HG02970 (cell line): ENCODE data around the gene GNG13.
"Not testable (repeated sequence)": the region's sequence is repeated elsewhere in the genome, so short reads cannot be mapped to it uniquely, and the experiment has no call there.

Experiments used
- ATAC-seq: cut with Tn5 transposase; IDR thresholded peaks from one replicate; pipeline ENCODE4 v1.9.1; 2021; ENCODE audit warnings: mild to moderate bottlenecking, moderate library complexity, moderate number of reproducible peaks; ENCODE audit not compliant: unreplicated experiment, low FRiP score

Gene GNG13, protein sequence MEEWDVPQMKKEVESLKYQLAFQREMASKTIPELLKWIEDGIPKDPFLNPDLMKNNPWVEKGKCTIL

DNA sequence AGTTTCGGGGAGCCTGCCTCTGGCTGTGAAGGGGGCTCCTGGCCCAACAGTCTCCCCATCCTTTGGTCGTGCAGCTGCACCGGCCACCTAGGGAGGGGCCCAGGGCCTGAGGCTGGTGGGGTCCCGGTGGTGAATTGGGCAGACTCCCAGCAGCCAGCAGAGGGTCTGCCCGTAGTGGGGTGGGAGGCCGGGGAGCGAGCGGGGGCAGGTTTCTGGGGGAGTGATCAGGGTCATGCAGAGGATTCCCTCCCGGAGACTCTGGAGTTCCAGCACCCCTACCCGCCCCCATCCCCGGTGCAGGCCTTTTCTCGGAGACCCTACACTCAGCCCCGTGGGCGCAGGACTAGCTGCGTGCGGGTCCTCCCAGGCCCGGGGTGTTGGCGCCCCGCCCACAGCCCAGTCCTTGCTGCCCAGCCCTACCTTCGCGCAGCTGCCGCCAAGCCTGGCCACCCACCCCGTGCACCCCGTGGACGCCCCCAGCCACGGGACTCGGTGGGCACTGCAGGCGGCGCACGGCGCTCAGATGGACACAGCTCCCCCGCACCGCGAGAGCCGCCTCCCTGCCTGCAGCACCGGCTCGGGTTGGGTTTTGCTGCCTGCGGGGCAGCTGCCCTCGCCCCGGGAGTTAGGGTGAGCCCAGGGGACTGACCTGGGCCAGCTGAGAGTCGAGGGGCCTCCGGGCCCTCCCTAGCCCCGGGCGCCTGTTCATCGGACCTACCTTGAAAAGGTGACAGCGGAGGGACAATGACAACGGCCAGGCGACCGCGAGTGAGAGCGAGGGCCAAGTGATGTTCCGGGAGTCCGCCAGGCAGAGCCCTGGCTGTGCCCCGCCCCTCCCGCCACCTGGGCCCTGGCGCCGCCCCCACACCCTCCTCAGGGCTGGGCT, at the start of gene GNG13:
GNG13 (minus strand) TSS at position 787 of the 886 bp plus-strand sequence. CDS start 1,657 bp downstream, outside the sequence.
- no peak for ATAC-seq

DNA sequence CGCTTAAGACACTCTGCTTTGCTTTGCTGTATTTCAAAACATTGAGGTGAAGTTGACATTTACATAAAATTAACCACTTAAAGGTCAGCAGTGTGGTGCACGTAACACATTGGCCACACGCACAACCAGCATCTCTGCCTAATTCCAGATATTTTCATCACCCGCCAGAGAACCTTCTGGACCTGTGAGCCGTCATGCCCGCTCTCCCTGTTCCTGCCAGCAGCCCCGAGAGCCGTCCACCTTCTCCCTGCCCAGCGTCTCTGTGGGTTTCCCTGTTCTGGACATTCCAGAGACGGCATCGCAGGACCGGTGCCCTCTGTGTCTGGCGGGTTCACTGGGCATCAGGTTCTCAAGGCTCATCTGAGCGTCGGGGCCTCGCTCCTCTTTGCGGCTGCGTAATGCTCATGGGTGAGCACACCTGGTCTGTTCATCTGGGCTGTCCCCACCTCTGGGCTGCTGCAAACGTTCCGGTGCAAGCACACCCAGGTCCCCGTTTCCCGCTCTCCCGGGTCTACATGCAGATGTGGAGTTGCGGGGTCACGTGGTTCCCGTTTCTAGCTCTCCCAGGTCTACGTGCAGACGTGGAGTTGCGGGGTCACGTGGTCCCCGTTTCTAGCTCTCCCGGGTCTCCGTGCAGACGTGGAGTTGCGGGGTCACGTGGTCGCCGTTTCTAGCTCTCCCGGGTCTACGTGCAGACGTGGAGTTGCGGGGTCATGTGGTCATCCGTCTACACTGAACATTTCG, 48.1 kb upstream of the GNG13 start:
- no peak for ATAC-seq

DNA sequence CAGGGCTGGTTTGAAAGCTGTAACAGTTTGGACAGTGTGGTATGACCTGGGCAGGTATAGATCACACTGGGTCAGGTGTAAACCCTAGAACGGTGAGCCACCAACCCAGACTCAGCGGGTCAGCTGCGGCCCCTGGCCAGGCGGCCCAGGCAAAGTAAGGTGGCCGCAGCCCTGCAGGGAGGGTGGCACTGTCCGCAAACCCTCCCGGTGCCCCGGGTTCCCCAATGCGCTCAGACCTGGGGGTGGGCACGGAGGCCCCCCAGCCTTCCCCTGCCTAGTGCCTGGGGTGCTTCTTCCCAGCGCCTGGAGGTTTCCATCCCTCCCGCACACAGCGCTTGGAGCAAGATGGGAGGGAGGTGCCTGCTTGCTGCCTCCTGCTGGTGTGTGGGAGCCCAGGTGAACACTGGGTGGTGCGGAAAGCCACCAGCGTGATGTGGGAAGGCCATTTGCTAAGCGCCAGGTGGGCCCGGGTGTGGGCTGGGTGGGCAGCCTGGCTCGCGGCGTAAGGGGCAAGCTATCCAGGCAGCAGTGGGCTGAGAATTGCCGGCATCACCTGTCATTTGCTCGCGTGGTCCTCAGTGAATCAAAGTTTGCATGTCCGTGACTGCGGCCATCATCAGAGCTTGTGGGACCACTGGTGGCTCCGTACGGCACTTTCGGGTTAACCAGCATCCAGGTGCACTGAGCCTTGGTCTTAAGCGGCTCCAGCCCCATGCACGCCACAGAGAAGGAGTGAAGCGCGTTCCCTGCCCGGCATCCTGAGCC, 47.3 kb upstream of the GNG13 start:
- ATAC-seq = no peak

DNA sequence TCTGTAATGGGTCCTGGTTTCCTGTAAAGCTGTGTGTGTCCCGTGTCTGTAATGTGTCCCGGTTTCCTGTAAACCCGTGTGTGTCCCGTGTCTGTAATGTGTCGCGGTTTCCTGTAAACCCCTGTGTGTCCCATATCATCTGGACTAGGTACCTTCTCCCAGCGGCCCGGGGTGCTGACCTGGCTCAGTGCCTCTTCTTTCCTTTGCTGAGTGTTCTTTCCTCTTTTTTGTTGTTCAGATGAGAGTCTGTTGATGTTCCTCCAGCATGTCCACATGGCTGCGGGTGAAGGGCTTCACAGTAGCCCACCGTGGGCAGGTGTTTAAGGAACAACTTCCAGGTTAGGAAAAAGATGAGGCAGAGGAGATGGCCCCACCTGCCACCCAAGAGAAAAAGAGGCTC, 46.6 kb upstream of the GNG13 start:
- ATAC-seq = no peak

DNA sequence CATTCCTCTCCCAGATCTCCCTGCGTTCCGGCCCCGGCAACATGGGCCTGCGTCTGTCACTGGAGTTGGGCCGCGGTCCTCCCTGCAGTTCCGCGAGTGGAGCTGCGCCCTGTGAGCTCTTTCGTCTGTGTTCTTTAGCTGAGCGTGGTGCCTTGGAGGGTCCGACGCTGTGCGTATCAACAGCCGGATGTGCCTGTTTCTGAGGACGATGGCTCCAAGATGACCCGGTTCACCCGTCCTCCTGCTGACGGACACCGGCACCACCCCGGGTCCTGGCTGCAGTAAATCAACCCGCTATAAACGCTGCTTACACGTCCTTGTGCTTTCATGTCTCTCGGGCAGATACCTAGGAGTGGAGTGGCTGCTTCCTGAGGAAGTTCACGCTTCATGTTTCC, 44.8 kb upstream of the GNG13 start:
- ATAC-seq = no peak

DNA sequence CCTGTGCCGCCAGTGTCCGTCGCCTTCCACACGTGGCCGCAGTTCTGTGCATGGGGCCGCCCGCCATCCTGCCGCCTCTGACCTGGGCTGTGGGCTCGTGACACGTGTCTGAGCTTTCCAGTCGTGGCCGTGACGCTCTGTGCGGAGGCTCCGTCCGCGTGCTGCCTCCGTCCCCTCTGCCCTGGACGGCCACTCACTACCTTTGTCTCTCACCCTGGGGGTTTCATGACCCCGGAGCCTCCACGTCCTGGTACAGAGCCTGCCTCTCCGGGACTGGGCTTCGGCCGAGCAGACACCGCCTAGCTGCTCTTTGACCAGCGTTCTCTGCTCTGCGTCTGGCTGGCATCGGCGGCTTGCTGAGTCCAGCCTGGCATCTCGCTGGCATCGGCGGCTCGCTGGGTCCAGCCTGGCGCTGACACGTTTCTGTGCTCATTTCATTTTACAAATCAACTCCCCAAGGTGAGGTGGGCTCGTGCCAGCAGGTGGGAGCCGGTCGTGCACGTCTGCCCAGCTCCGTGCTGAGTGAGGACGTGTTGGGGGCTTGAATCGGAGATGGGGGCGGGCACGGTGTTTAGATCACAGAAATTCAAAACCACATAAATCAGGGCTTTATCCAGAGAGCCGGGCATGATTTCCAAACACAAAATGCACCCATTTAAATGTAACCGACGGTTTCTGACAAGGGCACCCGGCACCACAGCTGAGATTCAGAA, 44.3 kb upstream of the GNG13 start:
- no peak for ATAC-seq

DNA sequence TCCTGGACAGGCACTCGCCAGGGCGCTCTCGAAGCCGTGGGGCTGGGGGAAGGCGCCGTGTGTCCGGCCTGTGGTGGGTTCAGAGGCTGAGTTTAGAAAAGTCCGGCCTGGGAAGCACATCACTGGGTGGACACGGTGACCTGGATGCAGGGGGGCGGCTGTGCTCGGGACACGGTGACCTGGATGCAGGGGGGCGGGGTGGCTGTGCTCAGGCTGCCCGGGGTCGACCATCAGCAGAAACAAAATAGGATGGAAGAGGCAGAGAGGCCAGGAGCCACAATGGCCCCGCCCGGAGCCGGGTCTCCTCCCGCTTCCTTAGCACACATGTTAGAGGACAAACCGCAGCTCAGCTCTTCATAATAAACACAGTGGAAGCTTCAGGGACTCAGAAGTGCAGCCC, 43.2 kb upstream of the GNG13 start:
- ATAC-seq = no peak

DNA sequence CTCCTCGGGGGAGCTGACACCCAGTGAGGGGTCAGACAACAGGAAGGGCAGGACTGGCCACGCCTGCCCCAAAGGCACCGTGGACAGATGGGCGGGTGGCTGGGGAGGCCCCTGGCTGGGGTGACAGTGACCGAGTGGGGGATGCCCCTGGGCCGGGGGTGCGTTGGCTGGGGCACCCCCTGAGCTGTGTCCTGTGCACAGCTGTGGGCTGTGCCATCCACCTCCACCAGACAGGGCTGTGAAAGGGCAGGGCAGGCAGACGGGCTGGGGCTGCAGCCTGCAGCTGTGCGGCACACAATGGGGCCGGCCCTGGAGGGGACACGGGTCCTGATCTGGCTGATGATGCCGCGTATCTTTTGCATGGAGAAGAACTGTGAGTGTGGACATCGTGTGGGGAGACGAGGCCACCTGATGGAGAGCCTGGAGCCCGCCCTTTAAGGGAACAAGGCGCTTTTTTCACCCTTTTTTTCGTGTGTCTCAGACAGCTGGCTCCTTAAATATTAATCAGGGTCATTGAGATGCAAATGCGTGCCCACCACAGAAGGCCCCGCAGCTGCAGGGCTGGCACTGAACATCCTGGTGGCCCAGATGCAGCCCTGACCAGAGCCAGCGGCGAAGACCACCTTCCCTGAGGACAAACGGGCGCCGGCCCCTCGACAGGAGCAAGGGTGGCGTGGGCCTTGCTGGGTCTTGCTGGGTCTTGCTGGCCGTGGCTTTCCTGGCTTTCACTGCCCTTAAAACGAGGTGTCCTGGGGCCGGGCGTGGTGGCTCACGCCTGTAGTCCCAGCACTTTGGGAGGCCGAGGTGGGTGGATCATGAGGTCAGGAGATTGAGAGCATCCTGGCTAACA, 42.4 kb upstream of the GNG13 start:
- ATAC-seq = no peak

DNA sequence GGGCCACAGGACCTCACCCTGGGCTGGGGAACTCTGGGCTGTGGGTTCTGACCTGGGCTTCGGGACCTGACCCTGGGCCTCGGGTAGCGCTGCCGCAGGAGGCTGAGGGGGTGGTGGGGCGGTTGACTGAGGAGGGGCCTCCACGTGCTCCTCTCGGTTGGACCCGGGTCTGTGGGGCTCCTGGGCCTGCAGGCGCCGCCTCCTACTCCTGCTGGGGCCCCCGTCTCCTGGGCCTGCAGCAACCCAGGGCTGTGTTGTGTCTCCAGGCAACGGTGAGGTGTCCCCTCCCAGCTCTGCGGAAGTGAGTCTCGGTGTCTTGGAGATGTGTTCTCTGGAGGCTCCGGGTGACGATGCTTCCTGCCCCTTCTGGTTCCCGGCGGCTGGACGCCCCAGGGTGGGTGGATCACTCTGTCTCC, 41.5 kb upstream of the GNG13 start:
- no peak for ATAC-seq

DNA sequence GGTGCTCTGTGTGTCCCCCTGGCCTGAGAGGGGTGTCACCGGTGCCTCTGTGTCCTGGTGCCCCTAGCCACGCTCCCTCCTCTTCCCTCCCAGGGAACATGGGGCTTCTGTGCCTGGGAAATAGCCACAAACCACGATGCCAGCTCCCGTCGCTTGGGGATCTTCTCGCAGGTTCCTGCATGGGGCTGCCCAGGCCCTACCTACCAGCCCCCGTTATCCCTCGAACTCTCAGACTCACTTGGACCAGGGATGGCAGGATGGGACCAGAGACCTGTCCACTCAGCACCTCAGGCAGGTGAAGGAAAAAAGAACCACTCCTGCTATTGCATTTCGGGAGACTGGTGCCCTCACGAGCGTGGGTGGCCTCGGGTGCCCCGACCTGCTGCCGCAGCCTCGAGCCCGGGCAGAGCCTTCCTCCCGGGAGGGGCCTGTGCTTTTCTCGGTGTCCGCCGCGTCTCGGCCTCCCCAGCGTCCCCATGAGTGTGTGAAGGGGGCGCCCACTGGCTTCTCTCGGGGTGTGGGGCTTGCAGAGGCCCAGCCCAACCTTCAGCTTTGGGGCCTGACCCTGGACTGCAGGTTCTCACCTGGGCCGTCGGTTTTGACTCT, 41.0 kb upstream of the GNG13 start:
- no peak for ATAC-seq

DNA sequence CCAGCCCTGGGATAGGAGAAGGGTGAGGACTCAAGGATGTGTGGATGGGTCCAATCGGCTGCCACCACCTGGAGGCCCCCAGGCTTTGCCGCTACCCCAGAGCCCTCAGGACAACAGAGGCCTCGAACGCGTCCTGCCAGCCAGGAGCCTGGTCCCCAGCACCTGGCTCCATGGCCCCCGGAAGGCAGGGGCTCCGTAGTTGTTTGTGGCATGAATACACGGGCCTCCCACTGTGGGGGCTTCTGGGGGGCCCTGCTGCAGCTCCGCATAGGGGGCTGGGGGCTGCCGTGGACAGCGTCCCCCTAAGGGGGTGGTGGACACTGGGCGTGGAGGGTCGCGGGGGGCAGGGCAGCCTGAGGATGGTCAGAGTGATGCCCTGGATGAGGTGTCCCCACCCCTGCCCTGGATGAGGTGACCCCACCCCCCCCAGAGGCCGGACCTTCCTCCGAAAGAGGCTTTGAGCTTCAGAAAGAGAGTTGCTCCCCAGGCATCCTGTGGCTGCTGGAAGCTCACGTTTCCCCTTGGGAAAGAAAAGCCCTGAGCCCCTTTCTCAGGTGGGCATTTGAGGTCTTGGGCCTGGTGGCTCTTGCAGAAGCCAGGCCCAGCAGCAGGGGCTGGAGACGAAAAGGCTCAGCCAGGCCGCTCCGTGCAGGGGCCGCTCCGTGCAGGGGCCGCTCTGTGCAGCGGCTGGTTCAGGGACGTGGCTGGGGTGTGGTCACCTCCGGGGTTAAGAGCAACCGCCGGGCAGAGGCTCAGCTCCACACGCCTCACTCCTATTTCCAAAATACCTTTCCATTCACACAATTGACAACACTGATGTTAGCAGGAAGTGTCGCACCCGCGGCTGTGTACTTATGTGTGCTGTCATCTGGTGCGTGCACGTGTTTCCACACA, 40.3 kb upstream of the GNG13 start:
- ATAC-seq = no peak

DNA sequence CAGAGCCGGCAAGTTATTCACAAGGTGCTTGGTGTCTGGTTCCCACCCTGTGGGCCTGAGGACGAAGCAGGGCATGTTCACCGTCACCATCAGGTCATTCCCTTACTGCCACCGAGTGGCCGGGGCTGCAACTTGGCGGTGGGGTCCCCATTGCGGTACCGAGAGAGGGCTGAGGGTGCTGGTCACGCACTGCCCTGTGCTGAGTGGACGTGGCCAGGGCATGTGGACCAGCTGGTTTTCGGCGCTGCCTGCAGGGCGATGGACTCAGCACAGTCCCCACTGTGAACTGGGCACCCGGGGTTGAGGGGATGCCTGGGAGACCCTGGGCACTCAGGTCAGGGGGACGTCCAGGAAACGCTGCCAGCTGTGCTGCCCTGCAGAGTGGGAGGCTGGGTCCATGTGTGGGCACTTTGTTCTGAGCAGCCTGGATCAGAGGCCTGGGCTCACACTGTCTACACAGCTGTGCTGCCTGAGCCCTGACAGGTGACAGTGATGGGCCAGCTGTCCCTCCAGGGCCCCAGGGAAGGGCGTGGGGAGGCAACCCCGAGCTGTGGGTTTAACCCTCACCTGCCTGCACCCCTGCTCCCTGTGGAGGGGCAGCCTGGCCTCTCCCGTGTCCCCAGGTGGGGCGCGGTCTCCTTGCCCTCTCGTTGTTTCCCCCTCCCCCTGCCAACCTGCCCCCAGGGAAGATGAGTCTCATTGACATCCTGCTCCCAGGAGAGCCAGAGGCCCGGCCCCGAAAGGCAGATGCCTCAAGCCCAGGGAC, 39.3 kb upstream of the GNG13 start:
- no peak for ATAC-seq

DNA sequence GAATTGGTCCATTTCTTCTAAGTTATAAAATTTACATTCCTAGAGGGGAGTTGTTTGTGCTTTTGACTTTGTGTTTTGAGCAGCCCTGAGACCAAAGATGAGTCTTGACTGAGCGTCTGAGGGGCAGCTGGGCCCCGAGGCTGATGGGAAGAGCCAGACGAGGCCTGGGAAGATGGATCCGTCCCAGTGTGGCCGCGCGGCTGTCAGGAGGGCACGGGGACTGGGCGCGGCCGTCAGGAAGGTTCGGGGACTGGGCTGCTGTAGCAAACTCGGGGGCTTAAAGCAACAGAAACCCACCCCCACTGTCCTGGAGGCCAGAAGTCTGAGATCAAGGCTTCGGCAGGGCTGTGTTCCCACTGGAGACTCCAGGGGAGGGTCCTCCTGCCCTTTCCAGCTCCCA, 38.2 kb upstream of the GNG13 start:
- no peak for ATAC-seq

DNA sequence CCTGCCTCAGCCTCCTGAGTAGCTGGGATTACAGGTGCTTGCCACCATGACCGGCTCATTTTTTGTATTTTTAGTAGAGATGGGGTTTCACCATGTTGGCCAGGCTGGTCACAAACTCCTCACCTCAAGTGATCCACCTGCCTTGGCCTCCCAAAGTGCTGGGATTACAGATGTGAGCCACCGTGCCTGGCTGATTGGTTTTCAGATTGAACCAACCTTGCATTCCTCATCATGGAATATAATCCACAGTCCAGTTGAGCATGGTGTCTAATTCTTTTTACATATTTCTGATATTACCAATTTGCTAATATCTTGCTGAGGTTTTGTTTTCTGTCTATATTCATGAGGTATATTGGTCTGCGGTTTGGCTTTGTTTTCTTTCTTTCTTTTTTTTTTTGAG, 36.3 kb upstream of the GNG13 start:
- ATAC-seq = not testable (repeated sequence)

DNA sequence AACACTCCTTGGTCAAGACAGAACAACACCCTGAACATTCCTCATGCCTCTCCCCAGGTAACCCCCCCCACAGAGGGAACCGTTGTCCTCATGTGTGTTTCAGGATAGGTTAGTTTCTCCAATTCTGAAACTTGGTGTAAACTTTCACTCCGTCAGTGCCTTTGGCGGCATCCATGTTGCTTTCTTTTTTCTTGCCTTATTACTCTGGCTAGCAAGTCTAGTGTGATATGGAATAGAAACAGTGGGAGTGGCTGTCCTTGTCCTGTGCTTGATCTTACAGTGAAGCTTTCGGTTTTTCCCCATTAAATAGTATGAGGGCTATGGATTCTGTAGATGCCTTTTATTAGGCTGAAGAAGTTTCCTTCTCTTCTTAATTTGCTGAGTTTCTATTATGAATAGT, 35.7 kb upstream of the GNG13 start:
- no peak for ATAC-seq

DNA sequence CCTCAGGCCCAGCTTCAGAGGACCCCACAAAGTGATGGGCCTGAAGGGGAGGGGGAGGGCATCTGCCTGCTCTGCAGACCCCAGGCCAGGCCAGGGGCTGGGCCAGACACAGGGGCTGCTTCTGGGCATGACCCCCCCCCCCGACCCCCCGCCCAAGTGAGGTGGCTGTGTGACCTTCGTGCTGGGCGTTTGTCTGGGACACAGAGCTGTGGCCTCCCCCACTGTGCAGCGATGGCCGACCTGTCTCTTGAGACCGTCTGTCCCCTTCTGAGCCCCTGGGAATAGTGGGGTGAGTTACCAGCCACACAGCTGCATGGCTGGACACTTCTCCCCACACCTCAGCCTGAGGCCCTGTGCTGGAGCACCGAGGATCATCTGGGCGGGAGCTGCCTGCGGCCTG, 34.8 kb upstream of the GNG13 start:
- no peak for ATAC-seq

DNA sequence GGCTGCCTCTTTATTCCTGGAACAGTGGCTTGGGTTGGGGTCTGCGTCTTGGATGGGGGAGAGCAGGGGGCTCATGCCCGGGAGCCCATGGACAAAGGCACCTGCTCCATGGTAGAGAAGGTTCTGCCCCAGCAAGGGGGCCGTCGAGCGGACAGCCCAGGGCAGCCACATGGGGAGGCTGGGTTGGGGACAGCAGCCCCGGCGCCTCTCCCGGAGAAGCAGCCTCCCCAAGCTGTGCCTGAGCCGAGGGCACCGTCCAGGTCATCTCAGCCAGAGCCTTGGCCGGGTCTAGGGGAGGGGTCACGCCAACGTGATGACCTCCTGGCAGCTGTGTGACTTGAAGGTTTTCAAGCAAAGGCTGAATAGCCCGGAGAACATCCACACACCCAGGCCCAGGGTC, 32.9 kb upstream of the GNG13 start:
- ATAC-seq = no peak
